Measurements from ENCODE around the gene UBASH3A. TPM values are rescaled to one million over a fixed set of nuclear protein-coding genes. Genes with fewer than 3 reads are reported as not detected.

The UBASH3A gene
- polyA plus RNA-seq, 1 donor (not counting 4 experiments of a cell fraction or from before 2014, with no cell fraction given): not detected

- no peaks in the 10 kb centered on the region for H3K79me2 ChIP-seq (ENCODE audit: control insufficient read depth, insufficient read depth, low read length)
- H2AFZ ChIP-seq (ENCODE audit: control insufficient read depth, low read length): no peak overlapping the region
- H3K4me3 ChIP-seq (ENCODE audit: control insufficient read depth in 2 of 3, extremely low read depth in 1 of 3, insufficient read depth in 2 of 3, low read depth in 1 of 3, low read length in 3 of 3): no peak overlapping the region
- no peaks in the 10 kb centered on the region for H4K20me1 ChIP-seq (ENCODE audit: control insufficient read depth, extremely low read depth, insufficient read depth, low read length)
- H3K9ac ChIP-seq (ENCODE audit: control insufficient read depth, extremely low read depth, insufficient read depth, low read length): no peak overlapping the region
- DNase-seq (ENCODE audit: low read depth, low spot score) (no peak), FAIRE-seq (no peak)
- no peaks in the 10 kb centered on the region for H3K27me3 ChIP-seq (ENCODE audit: control insufficient read depth, extremely low read depth, insufficient read depth, low read length)
- no peaks in the 10 kb centered on the region for H3K9me1 ChIP-seq (ENCODE audit: control insufficient read depth, extremely low read depth, insufficient read depth, low read length)
- TF ChIP-seq EZH2 (IDR thresholded peaks at IDR 0.05; ENCODE audit: low read length): no peak
- TF ChIP-seq, protein P1, sequence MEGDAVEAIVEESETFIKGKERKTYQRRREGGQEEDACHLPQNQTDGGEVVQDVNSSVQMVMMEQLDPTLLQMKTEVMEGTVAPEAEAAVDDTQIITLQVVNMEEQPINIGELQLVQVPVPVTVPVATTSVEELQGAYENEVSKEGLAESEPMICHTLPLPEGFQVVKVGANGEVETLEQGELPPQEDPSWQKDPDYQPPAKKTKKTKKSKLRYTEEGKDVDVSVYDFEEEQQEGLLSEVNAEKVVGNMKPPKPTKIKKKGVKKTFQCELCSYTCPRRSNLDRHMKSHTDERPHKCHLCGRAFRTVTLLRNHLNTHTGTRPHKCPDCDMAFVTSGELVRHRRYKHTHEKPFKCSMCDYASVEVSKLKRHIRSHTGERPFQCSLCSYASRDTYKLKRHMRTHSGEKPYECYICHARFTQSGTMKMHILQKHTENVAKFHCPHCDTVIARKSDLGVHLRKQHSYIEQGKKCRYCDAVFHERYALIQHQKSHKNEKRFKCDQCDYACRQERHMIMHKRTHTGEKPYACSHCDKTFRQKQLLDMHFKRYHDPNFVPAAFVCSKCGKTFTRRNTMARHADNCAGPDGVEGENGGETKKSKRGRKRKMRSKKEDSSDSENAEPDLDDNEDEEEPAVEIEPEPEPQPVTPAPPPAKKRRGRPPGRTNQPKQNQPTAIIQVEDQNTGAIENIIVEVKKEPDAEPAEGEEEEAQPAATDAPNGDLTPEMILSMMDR (optimal IDR thresholded peaks at IDR 0.05 in 1 of 3, IDR thresholded peaks at IDR 0.05 in 1 of 3, conservative IDR thresholded peaks at IDR 0.05 in 1 of 3; ENCODE audit: extremely low read depth in 1 of 3, insufficient read depth in 2 of 3, low read length in 3 of 3): no peak
- no peaks in the 10 kb centered on the region for H3K36me3 ChIP-seq (ENCODE audit: control insufficient read depth in 2 of 2, extremely low read depth in 1 of 2, insufficient read depth in 2 of 2, low read length in 2 of 2)
- H3K27ac ChIP-seq (ENCODE audit: control insufficient read depth, insufficient read depth, low read length): no peak overlapping the region
- dilution Hi-C loops (cut with MboI; ENCODE audit: extremely low pct_ligation_motif_present, low sequenced_read_pairs): no loop called here
- H3K9me3 ChIP-seq (ENCODE audit: control insufficient read depth, low read depth, low read length): no peaks in the 10 kb centered on the region
- H3K4me2 ChIP-seq (ENCODE audit: control insufficient read depth, extremely low read depth, insufficient read depth, low read depth, low read length): no peak overlapping the region
- H3K4me1 ChIP-seq (ENCODE audit: control insufficient read depth, extremely low read depth, insufficient read depth, low read length): no peaks in the 10 kb centered on the region
These were observed 40.4 kb downstream of the UBASH3A start for GRCh38 chr21:42443876-42444744.

- FAIRE-seq: no peak
These were observed 41.0 kb downstream of the UBASH3A start for GRCh38 chr21:42444745-42445059.

More at GRCh38 chr21:42444745-42445059, 41.0 kb downstream of the UBASH3A start:
- dilution Hi-C loops (cut with MboI; ENCODE audit: extremely low pct_ligation_motif_present, low sequenced_read_pairs): no loop called here
- H3K79me2 ChIP-seq (ENCODE audit: control insufficient read depth, insufficient read depth, low read length): no peaks in the 10 kb centered on the region
- no peak overlapping the region for H3K27ac ChIP-seq (ENCODE audit: control insufficient read depth, insufficient read depth, low read length)
- no peak overlapping the region for H3K4me2 ChIP-seq (ENCODE audit: control insufficient read depth, extremely low read depth, insufficient read depth, low read depth, low read length)
- no peaks in the 10 kb centered on the region for H3K9me1 ChIP-seq (ENCODE audit: control insufficient read depth, extremely low read depth, insufficient read depth, low read length)
- no peak overlapping the region for H3K9ac ChIP-seq (ENCODE audit: control insufficient read depth, extremely low read depth, insufficient read depth, low read length)
- H2AFZ ChIP-seq (ENCODE audit: control insufficient read depth, low read length): no peak overlapping the region
- TF ChIP-seq, protein P1 (optimal IDR thresholded peaks at IDR 0.05 in 1 of 3, IDR thresholded peaks at IDR 0.05 in 1 of 3, conservative IDR thresholded peaks at IDR 0.05 in 1 of 3; ENCODE audit: extremely low read depth in 1 of 3, insufficient read depth in 2 of 3, low read length in 3 of 3): no peak
- TF ChIP-seq EZH2 (IDR thresholded peaks at IDR 0.05; ENCODE audit: low read length): no peak
- no peaks in the 10 kb centered on the region for H4K20me1 ChIP-seq (ENCODE audit: control insufficient read depth, extremely low read depth, insufficient read depth, low read length)
- DNase-seq (ENCODE audit: low read depth, low spot score): no peak
- H3K4me3 ChIP-seq (ENCODE audit: control insufficient read depth in 2 of 3, extremely low read depth in 1 of 3, insufficient read depth in 2 of 3, low read depth in 1 of 3, low read length in 3 of 3): no peak overlapping the region
- H3K4me1 ChIP-seq (ENCODE audit: control insufficient read depth, extremely low read depth, insufficient read depth, low read length): no peaks in the 10 kb centered on the region
- H3K27me3 ChIP-seq (ENCODE audit: control insufficient read depth, extremely low read depth, insufficient read depth, low read length): no peaks in the 10 kb centered on the region
- no peaks in the 10 kb centered on the region for H3K9me3 ChIP-seq (ENCODE audit: control insufficient read depth, low read depth, low read length)
- no peaks in the 10 kb centered on the region for H3K36me3 ChIP-seq (ENCODE audit: control insufficient read depth in 2 of 2, extremely low read depth in 1 of 2, insufficient read depth in 2 of 2, low read length in 2 of 2)
